GM12873 (cell line): ENCODE measurements around the gene XCL1.
"Not testable (repeated sequence)": the region's sequence is repeated elsewhere in the genome, so short reads cannot be mapped to it uniquely, and the experiment has no call there.

Source experiments
- TF ChIP-seq, protein P1 (sequence below): IDR thresholded peaks from 2 replicates; pipeline ENCODE4 v1.5.1; 2012; ENCODE audit warnings: low read depth, mild to moderate bottlenecking, moderate library complexity, low read length, control low read depth; ENCODE audit not compliant: insufficient read depth; ENCODE audit errors: missing control alignments

The XCL1 gene, protein sequence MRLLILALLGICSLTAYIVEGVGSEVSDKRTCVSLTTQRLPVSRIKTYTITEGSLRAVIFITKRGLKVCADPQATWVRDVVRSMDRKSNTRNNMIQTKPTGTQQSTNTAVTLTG

DNA sequence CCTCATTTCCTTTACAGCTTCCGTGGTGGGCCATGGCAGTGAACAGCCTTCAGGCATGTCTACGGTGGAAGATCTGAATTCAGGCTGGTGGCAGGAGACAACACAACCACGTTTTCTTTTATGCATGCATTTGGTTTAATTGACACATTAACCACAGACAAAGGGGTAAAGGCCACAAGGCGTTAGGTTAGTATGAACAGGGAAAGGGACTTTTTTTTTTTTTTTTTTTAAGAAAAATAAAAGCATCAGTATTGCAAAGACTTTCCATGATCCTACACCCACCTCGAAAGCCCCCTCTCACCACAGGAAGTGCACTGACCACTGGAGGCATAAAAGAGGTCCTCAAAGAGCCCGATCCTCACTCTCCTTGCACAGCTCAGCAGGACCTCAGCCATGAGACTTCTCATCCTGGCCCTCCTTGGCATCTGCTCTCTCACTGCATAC lies at the start of gene XCL1:
XCL1 (plus strand) TSS at position 361 of the 444 bp plus-strand sequence; CDS start at position 394, 33 bp downstream.
- TF ChIP-seq, protein P1, sequence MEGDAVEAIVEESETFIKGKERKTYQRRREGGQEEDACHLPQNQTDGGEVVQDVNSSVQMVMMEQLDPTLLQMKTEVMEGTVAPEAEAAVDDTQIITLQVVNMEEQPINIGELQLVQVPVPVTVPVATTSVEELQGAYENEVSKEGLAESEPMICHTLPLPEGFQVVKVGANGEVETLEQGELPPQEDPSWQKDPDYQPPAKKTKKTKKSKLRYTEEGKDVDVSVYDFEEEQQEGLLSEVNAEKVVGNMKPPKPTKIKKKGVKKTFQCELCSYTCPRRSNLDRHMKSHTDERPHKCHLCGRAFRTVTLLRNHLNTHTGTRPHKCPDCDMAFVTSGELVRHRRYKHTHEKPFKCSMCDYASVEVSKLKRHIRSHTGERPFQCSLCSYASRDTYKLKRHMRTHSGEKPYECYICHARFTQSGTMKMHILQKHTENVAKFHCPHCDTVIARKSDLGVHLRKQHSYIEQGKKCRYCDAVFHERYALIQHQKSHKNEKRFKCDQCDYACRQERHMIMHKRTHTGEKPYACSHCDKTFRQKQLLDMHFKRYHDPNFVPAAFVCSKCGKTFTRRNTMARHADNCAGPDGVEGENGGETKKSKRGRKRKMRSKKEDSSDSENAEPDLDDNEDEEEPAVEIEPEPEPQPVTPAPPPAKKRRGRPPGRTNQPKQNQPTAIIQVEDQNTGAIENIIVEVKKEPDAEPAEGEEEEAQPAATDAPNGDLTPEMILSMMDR = not testable (repeated sequence)

DNA sequence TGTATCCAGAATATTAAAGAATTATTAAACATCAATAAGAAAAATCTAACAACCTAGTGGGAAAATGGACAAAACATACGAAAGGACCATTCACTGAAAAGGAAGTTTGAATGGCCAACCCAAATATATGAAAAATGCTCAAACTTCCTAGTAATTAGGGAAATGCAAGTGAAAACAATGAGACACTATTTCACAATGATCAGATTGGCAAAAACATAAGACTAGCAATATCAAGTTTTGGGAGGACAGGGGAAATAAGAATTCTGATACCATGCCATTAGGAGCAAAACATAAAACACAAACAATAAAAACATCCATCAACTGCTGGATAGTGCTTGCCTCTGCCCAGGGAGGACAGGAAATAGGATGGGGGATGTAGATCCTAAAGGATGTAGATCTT lies 46.9 kb upstream of the XCL1 start:
- TF ChIP-seq, protein P1 = no peak

- TF ChIP-seq, protein P1 = no peak
These were observed 44.6 kb upstream of the XCL1 start for GRCh38 chr1:168531615-168532345.

DNA sequence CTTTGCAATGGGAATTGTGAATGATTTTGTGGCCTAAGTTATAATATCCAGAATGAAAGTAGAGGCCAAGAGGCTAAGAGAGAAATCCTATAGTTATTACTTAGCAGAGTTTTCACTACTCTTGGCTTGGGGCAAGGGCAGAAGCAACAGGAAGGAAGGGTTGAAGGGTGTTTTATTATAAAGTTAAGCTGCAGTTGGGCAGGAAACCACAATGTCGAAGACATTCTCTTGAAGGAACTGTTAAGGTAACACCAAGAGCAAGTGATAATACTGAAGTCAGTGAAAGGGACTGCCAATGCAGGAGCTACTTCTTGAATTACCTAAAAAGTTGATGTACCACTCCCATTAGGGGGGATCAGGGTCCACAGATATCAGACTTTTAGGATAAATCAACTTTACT lies 40.9 kb upstream of the XCL1 start:
- TF ChIP-seq, protein P1 = no peak

GRCh38 chr1:168543840-168544498 lies 32.4 kb upstream of the XCL1 start, which contains the start of gene XCL2:
XCL2 (minus strand) TSS chr1:168543997; CDS start chr1:168543964, 33 bp downstream.
- TF ChIP-seq, protein P1 = not testable (repeated sequence)

- TF ChIP-seq, protein P1 = peak; percentile 47
These were observed 30.5 kb upstream of the XCL1 start for GRCh38 chr1:168545678-168546552.
